HuH-7.5 (cell line): ENCODE results near the gene MYH8.

Source experiments
- DNase-seq: peaks from one replicate; pipeline ENCODE4 v3.0.0; 2011; ENCODE audit warnings: low spot score

MYH8 gene

DNA sequence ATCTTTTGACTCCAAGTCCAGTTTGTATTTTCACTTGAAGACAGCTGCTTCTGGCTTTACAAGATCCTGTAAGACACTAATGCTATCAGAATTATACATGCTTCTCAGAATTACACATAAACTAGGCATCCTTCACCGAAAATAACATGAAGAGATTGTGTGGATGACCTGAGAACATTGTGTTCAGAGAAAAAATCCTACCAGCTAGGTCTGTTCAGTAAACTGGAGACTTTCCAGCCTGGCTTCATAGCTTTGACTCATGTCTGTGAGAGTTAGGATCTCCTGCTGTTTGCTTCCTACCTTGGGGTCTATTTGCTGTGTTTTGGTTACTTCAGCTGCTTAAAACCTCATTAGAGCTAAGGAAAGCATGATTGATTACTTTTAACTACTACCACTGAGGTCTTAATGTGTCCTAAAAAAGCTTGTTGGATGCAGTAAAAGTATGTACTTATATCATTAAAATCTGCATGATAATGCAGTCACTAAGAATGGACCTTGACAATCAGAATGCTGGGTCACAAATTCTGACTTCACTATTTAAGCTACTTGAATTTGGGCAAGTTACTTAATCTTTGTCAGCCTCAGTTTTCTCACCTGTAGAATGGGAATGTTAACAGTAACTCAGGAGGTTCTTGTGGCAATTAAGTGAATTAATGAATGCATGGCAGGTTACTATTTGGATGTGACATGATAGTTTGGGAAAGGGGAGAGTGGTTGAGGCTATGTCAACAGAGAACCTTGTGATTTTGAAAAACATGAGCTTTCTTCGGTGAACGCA is 40.9 kb downstream of the MYH8 start:
- no peak for DNase-seq

DNA sequence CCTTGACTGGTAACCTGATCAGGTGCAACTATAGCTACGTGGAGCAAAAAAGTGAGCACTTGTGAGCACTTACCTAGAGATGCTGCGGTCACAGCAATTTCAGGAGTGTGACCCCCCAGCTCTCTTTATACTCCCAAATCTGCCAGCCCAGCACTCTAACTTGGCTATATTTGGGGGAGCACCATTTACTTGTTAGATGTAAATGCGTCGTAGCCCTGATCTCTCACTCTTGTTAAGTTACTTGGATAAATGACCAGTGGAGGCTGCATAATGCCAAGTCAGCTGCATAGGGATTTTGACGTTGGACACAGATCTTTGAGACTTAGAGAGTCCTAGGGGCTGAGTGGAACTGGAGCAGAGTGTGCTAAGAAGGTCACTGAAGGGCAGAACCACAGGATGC is 48.8 kb downstream of the MYH8 start, which contains the start of gene MYH13:
Gene MYH13 (minus strand): TSS at position 101 of the 400 bp plus-strand sequence. CDS start 8,476 bp downstream, outside the sequence.
- no peak for DNase-seq

DNA sequence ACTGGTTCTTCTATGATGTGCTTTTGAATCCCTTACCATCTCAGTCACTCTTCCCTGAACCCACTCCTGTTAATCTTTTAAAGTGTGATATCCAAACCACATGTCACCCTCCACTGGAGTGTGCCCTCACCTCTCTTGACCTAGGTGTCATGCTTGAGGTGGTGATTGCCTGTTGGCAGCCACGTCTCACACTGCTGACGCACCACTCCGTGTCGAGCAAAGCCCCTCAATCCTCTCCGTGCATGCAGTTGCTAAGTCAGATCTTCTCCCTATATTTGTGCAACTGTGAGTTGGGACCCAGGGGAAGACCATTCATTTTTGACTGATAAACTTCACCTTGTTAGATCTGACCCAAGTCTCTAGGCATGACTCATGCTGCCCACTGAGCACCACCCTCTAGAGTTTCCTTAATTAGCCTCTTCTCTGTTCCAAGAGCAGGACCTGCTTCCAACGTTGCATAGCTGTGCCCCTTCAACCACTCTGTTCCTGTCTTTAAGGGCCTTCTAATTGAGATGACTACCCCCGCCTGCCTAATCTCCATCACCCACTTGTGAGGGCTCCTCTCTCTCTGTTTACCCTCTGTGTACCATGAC is 51.6 kb downstream of the MYH8 start:
- no peak for DNase-seq

DNA sequence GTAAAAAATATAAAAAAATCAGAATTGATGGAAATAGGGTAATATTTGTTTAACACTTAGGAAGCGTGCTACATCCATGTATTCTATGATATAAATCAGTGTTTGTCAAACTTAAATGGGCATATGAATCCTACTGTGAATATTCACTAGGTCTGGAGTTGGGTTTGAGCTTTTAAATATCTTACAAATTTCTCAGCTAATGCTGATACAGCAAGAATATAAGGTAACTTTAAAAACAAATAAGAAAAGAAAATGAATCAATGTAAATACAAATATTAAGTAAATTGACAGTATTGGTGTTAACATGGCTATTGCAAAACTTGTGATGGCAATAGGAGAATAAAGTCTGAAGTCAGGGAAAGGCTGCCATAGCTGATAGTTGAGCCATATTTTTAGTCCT is 52.5 kb downstream of the MYH8 start:
- DNase-seq, result no peak

DNA sequence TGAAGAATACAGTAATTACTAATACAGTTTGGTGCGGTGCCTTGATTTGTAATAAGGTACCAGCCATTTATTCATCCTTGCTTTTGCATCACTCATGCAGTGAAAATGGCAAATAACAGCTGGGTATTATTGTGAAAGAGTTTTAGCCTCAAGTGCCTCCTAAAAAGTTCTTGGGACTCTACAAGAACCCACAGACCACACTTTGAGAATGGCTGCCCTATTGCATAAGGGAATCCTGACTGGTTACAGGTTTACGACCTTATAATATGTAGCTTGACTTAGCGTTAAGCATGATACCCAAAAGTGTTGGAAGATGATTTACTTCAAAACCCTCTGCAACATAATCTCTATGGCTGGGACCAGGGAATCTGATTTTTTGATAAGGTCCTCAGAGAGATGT is 53.2 kb downstream of the MYH8 start:
- no peak for DNase-seq

DNA sequence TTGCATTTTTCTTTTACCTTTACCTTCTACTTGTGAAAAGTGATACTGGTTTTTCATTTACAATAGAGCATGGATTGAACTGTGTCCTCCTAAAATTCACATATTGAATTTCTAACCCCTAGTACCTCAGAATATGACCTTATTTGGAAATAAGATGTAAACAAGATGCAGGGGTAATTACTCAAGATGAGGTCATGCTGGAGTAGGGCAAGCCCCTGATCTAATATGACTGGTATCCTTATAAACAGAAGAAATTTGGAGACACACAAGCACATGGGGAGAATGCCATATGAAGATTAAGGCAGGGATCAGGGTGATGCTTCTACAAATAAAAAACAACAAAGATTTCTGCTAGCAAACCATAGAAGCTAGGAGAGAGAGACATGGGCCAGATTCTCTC is 61.2 kb downstream of the MYH8 start:
- DNase-seq, result no peak

DNA sequence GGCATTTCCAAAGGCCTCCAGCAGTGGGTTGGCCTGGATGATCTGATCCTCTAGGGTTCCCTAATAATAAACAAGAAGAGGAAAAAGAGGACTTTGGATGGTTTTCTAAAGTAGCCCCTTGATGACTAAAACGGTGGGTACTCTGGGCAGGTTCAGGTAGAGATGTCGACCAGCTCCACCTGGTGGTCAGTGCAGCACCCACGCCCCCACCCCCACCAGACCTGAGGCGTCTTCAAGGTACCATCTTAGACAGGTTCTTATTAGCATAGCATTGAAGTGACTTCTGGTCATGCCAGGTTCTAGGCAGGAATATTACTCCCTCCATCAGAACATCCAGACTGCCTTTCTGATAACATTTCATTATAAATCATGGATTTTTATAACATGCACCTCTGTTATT is 64.0 kb downstream of the MYH8 start:
- DNase-seq, result peak; percentile 21

DNA sequence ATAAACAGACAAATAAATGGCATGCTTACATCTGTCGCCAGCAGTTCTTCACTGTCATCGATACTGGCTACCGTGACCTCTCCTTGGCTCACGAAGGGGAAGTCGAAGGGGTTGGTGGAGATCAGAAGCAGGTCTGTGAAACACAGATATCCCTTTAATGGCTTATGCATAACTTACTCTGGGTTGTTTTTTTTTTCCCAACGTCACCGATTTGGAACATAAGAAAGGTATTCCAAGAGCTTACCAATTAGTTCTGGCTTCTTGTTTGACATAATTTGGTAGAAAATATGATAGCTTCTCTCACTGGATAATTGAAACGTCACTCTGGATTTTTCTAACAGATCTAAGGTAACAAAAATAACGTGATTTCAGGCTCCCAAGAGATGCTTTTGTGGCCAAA is 67.1 kb downstream of the MYH8 start:
- DNase-seq, result no peak

DNA sequence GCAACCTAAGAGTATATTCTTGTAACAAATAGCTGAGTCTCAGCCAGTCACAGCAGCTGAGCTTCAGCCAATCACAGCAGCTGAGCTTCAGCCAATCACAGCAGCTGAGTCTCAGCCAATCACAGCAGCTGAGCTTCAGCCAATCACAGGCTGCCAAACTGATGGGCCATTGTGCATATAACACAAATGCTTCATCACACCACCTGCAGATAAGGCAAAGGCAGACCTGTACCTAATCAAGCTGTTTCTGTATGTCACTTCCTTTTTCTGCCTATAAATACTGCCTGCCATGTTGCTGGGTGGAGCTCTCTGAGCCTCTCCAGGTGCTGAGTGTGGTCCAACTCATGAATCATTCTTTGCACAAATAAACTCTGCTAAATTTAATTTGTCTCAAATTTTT is 68.9 kb downstream of the MYH8 start:
- no peak for DNase-seq

DNA sequence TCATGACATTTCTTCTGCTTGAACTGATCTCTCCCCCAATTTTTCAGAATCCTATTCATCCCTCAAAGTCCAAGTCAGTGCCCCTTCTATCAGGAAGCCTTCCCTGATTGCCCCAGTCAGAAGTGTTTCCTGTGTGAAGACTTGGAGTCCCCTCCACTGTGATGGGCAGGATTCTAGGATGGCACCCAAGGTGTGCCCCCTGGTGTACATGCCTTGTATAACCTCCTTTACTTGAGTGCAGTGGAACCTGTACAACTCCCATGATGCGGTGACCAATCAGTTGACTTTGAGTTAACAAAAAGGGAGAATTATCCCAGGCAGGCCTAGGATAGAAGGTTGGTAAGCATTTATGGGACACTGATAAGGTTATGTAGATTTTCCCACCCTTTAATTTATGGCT is 72.3 kb downstream of the MYH8 start:
- DNase-seq, result no peak

DNA sequence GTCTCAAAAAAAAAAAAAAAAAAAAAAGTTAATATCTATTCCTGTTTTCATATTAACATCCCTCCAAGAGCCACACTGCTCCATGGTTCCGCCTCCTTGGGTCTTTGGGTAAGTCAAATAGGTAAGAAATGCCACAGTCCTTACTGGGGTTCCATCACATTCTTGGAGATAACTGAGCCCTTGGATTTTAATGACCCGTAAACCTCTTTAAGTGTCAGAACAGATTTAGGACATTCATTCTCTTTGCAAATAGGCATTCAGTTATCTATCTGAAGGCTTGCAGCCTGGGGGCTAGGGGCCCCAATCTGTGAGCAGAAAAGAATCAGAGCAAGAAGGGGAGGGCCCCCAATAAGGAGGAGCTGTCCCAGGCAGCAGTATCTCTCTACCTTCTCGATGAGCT is 76.9 kb downstream of the MYH8 start:
- no peak for DNase-seq
